ENCODE results near the gene ADAM23.

Gene ADAM23

DNA sequence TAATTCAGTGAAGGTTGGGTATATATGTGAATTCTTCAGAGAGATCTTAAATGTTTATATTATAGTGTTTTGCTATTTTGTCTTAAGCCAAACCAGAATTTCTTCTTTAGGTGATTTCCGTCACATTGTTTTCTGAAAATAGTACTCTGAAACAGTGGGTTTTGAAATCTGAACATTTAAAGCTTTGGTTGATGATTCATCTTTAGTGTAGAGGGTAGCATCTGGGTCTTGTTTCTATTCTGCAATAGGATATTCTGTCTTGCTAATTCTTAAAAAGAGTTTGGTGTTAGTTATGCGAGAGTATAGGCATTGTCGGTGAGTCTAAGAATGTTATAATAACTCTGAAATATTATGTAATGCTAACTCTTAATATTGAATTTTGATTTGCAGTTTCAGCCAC, 129.4 kb downstream of the ADAM23 start:
- H3K27me3 ChIP-seq: no peaks in the 10 kb centered on the region
- no peak for DNase-seq
- no peak overlapping the region for H3K4me3 ChIP-seq (ENCODE audit: low read depth, low read length)
- H3K36me3 ChIP-seq: no peaks in the 10 kb centered on the region
- TF ChIP-seq, protein P1, sequence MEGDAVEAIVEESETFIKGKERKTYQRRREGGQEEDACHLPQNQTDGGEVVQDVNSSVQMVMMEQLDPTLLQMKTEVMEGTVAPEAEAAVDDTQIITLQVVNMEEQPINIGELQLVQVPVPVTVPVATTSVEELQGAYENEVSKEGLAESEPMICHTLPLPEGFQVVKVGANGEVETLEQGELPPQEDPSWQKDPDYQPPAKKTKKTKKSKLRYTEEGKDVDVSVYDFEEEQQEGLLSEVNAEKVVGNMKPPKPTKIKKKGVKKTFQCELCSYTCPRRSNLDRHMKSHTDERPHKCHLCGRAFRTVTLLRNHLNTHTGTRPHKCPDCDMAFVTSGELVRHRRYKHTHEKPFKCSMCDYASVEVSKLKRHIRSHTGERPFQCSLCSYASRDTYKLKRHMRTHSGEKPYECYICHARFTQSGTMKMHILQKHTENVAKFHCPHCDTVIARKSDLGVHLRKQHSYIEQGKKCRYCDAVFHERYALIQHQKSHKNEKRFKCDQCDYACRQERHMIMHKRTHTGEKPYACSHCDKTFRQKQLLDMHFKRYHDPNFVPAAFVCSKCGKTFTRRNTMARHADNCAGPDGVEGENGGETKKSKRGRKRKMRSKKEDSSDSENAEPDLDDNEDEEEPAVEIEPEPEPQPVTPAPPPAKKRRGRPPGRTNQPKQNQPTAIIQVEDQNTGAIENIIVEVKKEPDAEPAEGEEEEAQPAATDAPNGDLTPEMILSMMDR (IDR thresholded peaks at IDR 0.05; ENCODE audit: low read depth, low read length): no peak
- H3K4me1 ChIP-seq: no peaks in the 10 kb centered on the region
- H3K9me3 ChIP-seq: no peaks in the 10 kb centered on the region

DNA sequence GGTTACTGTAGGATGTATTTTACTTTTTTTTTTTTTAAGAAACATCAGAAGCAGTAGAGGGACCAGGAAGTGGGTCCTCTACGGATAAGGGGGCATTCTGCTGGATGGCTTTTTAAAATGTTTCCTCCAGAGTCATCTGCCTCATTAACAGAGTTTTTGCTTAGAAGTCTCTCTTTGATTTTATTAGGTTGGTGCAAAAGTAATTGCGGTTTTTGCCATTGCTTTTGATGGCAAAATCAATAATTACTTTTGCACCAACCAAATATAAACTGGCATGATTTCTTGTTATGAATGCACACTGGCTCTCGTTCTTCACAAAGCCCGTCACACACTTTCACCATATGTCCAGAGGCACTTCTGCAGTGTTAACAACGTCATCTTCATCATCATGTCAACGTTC, 130.5 kb downstream of the ADAM23 start:
- H3K36me3 ChIP-seq: no peaks in the 10 kb centered on the region
- no peak for DNase-seq
- no peaks in the 10 kb centered on the region for H3K27me3 ChIP-seq
- no peaks in the 10 kb centered on the region for H3K9me3 ChIP-seq
- H3K4me3 ChIP-seq (ENCODE audit: low read depth, low read length): no peak overlapping the region
- no peaks in the 10 kb centered on the region for H3K4me1 ChIP-seq
- TF ChIP-seq, protein P1 (IDR thresholded peaks at IDR 0.05; ENCODE audit: low read depth, low read length): no peak

DNA sequence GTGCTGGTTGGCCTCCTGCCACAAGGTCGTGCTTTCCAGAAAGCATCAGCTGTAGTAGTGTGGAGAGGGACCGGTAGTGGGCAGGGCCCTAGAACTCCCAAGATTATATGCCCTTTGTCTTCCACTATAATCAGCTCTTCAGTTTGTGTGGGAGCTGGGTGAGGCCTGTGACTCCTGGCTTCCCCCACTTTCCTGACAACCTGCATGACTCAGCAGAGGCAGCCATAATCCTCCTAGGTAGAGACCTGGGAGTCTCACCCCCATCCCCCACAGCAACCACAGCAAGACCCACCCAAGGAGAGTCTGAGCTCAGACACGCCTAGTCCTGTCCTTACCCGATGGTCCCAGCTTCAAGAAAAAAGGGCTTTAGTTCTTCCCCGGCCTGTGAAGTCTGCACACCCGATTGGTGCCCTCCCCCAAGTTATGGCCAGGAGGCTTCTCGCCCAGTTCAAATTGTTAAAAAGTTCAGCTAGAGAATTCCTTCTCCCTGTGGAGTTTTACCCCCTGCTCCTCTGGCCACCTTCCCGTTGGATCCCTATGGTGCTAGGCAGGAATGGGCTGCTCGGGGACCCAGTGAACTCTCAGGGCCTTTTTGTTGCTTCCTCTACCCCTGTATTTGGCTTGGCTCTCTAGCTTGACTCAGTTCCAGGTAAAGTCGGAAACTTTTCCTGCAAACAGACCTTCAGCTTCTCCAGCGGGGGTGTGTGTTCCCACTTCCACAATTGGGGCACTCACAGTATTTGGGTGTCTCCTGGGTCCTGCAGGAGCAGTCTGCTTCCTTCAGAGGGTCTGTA, 141.2 kb downstream of the ADAM23 start:
- Histone ChIP-seq H3K27me3 (no peaks in the 10 kb centered on the region), H3K4me3 (ENCODE audit: low read depth, low read length) (no peak overlapping the region), H3K9me3 (no peaks in the 10 kb centered on the region), H3K36me3 (no peaks in the 10 kb centered on the region), H3K4me1 (no peaks in the 10 kb centered on the region)
- DNase-seq: no peak
- TF ChIP-seq, protein P1 (IDR thresholded peaks at IDR 0.05; ENCODE audit: low read depth, low read length): no peak

DNA sequence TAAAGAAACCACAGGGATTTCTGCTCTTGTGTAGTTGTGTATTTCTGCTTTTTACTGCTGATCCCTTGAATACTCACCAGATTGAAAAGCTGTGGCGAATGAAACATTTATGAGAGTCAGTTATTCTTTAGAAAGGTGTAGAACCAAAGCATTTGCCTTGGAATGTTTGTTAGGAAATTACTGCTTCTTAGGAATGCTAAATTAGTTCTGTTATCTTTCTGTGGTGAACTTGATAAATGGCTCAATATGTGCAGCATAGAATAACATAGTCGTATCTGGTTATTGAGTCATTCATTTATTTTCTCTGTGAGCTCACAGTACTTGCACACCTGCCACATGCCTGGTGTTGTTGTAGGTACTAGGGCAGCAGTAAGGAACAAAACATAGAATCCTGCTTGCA, 142.0 kb downstream of the ADAM23 start:
- no peaks in the 10 kb centered on the region for H3K27me3 ChIP-seq
- no peaks in the 10 kb centered on the region for H3K9me3 ChIP-seq
- no peaks in the 10 kb centered on the region for H3K4me1 ChIP-seq
- no peak overlapping the region for H3K4me3 ChIP-seq (ENCODE audit: low read depth, low read length)
- TF ChIP-seq, protein P1 (IDR thresholded peaks at IDR 0.05; ENCODE audit: low read depth, low read length): no peak
- no peaks in the 10 kb centered on the region for H3K36me3 ChIP-seq
- DNase-seq: no peak

DNA sequence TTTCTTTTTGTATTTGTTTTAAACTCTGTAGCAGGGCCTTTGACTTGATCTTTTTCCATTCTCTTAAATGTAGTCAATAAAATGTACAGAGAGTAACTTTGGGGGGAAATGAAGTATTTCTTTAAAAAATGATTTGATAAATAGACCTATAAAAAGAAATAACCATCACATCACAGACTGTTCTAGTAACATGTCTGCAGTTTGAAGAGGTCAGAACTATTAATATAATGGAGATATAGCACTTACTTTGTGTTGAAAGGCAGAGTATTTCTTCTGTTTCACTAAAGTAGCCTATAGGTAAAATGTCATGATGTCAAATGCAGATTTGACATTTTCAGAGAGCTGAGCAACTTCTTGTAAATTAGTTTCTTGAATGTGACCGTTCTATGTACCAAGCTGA, 143.3 kb downstream of the ADAM23 start:
- Histone ChIP-seq H3K36me3 (no peaks in the 10 kb centered on the region), H3K9me3 (no peaks in the 10 kb centered on the region), H3K27me3 (no peaks in the 10 kb centered on the region), H3K4me1 (no peaks in the 10 kb centered on the region), H3K4me3 (ENCODE audit: low read depth, low read length) (no peak overlapping the region)
- DNase-seq: no peak
- TF ChIP-seq, protein P1 (IDR thresholded peaks at IDR 0.05; ENCODE audit: low read depth, low read length): no peak

DNA sequence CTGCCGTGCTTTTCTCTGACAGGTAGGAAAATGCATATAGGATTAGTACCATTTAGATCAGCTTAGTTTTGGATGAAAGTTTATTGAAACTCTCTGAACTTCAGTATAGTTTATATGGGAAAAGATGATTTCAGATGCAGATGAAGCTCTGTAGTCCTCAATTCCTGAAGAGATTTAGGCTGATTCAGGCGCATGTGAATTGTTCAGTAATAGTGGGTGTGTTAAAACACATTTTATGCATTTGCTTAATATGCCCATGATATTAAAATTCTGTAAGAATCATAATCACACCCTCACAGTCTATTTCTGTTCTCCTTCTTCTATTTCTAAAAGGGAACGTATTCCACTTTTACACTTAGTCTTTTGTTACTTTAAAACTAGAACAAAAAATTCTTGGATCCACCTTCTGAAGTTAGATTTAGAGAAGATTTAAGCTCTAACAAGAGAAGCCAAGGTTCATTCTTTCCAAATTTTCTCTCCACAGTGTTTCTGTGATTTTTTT, 154.4 kb downstream of the ADAM23 start:
- Histone ChIP-seq H3K4me3 (ENCODE audit: low read depth, low read length) (no peak overlapping the region), H3K9me3 (no peaks in the 10 kb centered on the region), H3K36me3 (no peaks in the 10 kb centered on the region), H3K27me3 (no peaks in the 10 kb centered on the region), H3K4me1 (no peaks in the 10 kb centered on the region)
- TF ChIP-seq, protein P1 (IDR thresholded peaks at IDR 0.05; ENCODE audit: low read depth, low read length): no peak
- DNase-seq: no peak

All from BE2C (cell line).